Smooth muscle cell (in vitro differentiated cells): Measurements from ENCODE around the gene AUTS2. TPM values are rescaled to one million over a fixed set of nuclear protein-coding genes. Genes with fewer than 3 reads are reported as not detected.

Experiments
- DNase-seq: peaks from one replicate; lab custom pipeline; 2025; ENCODE audit not compliant: unreplicated experiment; lab: John Stamatoyannopoulos, UW
- H2AFZ ChIP-seq: fragments of 200-600 bp; sonication (generic); 2 replicates; pipeline ENCODE4 v1.6.0; 2016; ENCODE audit warnings: antibody characterized with exemption, low read depth, mild to moderate bottlenecking
- H3F3A ChIP-seq: fragments of 200-600 bp; sonication (generic); 2 replicates; pipeline ENCODE4 v1.6.0; 2017; ENCODE audit warnings: antibody characterized with exemption, low read depth
- H3K27ac ChIP-seq: fragments of 200-600 bp; sonication (generic); 2 replicates; pipeline ENCODE4 v1.5.1; 2016; ENCODE audit warnings: low read depth, mild to moderate bottlenecking
- H3K27me3 ChIP-seq: fragments of 200-600 bp; sonication (generic); 2 replicates; pipeline ENCODE4 v1.6.1; 2016; ENCODE audit warnings: low read depth, mild to moderate bottlenecking
- H3K36me3 ChIP-seq: fragments of 200-600 bp; sonication (generic); 2 replicates; pipeline ENCODE4 v1.5.1; 2016; ENCODE audit warnings: low read depth
- H3K4me1 ChIP-seq: fragments of 200-600 bp; sonication (generic); 2 replicates; pipeline ENCODE4 v1.5.1; 2016; ENCODE audit warnings: low read depth
- H3K4me2 ChIP-seq: fragments of 200-600 bp; sonication (generic); 2 replicates; pipeline ENCODE4 v1.6.0; 2016; ENCODE audit warnings: mild to moderate bottlenecking
- H3K4me3 ChIP-seq: fragments of 200-600 bp; sonication (generic); 2 replicates; pipeline ENCODE4 v1.5.1; 2016; ENCODE audit warnings: mild to moderate bottlenecking
- H3K79me2 ChIP-seq: fragments of 200-600 bp; sonication (generic); 2 replicates; pipeline ENCODE4 v1.6.0; 2016; ENCODE audit warnings: low read depth, mild to moderate bottlenecking
- H3K9ac ChIP-seq: fragments of 200-600 bp; sonication (generic); 2 replicates; pipeline ENCODE4 v1.6.0; 2016; ENCODE audit warnings: low read depth
- H3K9me3 ChIP-seq: fragments of 200-600 bp; sonication (generic); replicated peaks from 2 replicates; pipeline ENCODE4 v1.5.1; 2016; ENCODE audit warnings: low read depth
- H4K20me1 ChIP-seq: fragments of 200-600 bp; sonication (generic); 2 replicates; pipeline ENCODE4 v1.6.0; 2016; ENCODE audit warnings: low read depth
- WGBS: methylation state at CpG from one replicate; pipeline ENCODE4 v1.1.7; 2016; ENCODE audit warnings: low lambda C conversion rate; 5-methylcytosine and 5-hydroxymethylcytosine counted together
- polyA plus RNA-seq: library from polyadenylated mRNA; unstranded; fragments of >200 nt; fragmentation: Nextera tagmentation; extraction: Ambion mirVana; gene quantifications from 2 replicates; pipeline ENCODE4 v1.2.1, GENCODE V29; 2016
- total RNA-seq: library from RNA; depleted of rRNA; stranded (reverse); fragments of >200 nt; gene quantifications from 2 replicates; pipeline ENCODE4 v1.2.3, GENCODE V29; 2014
- TF ChIP-seq, protein P1 (sequence below): fragments of 200-600 bp; sonication (generic); IDR thresholded peaks from 2 replicates; pipeline ENCODE4 v1.5.1; 2017; ENCODE audit warnings: borderline replicate concordance, mild to moderate bottlenecking, antibody characterized with exemption; ENCODE audit not compliant: insufficient read depth, poor library complexity, severe bottlenecking

AUTS2 gene
- total and polyA plus RNA-seq, 2 experiments from 2014 or later, result 6.5 to 8.6 TPM

- TF ChIP-seq, protein P1, sequence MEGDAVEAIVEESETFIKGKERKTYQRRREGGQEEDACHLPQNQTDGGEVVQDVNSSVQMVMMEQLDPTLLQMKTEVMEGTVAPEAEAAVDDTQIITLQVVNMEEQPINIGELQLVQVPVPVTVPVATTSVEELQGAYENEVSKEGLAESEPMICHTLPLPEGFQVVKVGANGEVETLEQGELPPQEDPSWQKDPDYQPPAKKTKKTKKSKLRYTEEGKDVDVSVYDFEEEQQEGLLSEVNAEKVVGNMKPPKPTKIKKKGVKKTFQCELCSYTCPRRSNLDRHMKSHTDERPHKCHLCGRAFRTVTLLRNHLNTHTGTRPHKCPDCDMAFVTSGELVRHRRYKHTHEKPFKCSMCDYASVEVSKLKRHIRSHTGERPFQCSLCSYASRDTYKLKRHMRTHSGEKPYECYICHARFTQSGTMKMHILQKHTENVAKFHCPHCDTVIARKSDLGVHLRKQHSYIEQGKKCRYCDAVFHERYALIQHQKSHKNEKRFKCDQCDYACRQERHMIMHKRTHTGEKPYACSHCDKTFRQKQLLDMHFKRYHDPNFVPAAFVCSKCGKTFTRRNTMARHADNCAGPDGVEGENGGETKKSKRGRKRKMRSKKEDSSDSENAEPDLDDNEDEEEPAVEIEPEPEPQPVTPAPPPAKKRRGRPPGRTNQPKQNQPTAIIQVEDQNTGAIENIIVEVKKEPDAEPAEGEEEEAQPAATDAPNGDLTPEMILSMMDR, result no peak
- no peaks in the 10 kb centered on the region for H3K27me3 ChIP-seq
- no peaks in the 10 kb centered on the region for H3F3A ChIP-seq
- H3K9me3 ChIP-seq, result no peaks in the 10 kb centered on the region
- no peak overlapping the region for H3K4me3 ChIP-seq
- peaks cover 4% of the 10 kb centered on the region for H4K20me1 ChIP-seq
- no peak overlapping the region for H3K9ac ChIP-seq
- no peak overlapping the region for H3K4me2 ChIP-seq
- no peak overlapping the region for H2AFZ ChIP-seq
- 91% methylated on average over 8 of the region's 8 CpGs for WGBS
- no peak for DNase-seq
- H3K27ac ChIP-seq, result no peak overlapping the region
- peaks cover 19% of the 10 kb centered on the region for H3K79me2 ChIP-seq
- no peaks in the 10 kb centered on the region for H3K4me1 ChIP-seq
- no peaks in the 10 kb centered on the region for H3K36me3 ChIP-seq
Measured at GRCh38 chr7:69684369-69685292, 86.4 kb downstream of the AUTS2 start.

DNA sequence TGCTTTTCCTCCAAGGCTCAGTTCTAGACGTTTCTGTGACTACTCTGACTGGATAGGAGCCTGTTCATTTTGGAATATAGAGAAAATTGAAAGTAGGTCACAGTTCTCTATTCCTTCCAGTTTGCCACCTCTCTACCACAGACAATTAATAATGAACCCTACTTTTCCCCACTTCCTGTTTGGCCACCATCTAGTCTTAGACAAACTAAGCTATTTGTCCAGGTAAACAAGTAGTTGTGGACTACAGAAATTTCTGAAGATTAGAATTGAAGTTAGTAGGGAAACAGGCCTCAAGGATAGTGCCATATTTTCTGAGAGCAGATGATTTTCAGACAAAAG lies 87.0 kb downstream of the AUTS2 start:
- Histone ChIP-seq H3K79me2 (peaks cover 12% of the 10 kb centered on the region), H3K4me1 (no peaks in the 10 kb centered on the region), H3K36me3 (no peaks in the 10 kb centered on the region), H3K9me3 (no peaks in the 10 kb centered on the region), H3K27ac (no peak overlapping the region), H4K20me1 (peaks cover 4% of the 10 kb centered on the region), H2AFZ (no peak overlapping the region), H3F3A (no peaks in the 10 kb centered on the region), H3K4me3 (no peak overlapping the region), H3K27me3 (no peaks in the 10 kb centered on the region), H3K4me2 (no peak overlapping the region), H3K9ac (no peak overlapping the region)
- no peak for DNase-seq
- 50% methylated on average over 1 of the region's 1 CpG for WGBS
- TF ChIP-seq, protein P1, result no peak

DNA sequence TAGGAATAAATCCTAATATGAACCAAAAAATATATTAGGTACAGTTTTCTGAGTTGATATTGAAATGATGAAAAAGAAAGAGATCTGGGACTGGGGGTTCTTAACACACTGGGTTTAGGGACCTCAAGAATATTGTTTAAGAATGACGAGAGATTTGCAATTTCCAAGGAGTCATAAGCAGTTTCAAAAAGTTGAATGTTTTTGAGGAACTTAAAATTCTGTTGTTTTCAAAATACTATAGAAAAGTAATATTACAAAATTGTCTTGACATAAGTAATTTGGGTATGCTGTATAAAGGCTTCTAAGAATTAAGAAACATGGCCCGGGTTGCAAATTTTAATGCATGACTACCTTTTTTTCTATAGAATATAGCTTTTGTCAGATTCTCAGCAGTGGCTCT lies 88.1 kb downstream of the AUTS2 start:
- no peak overlapping the region for H2AFZ ChIP-seq

More for the DNA sequence above, 88.1 kb downstream of the AUTS2 start:
- H3K27me3 ChIP-seq, result no peaks in the 10 kb centered on the region
- H4K20me1 ChIP-seq, result peaks cover 4% of the 10 kb centered on the region
- H3K27ac ChIP-seq, result no peak overlapping the region
- DNase-seq, result no peak
- H3K79me2 ChIP-seq, result peaks cover 12% of the 10 kb centered on the region
- H3F3A ChIP-seq, result no peaks in the 10 kb centered on the region
- H3K36me3 ChIP-seq, result no peaks in the 10 kb centered on the region
- no peak overlapping the region for H3K4me3 ChIP-seq
- H3K4me1 ChIP-seq, result no peaks in the 10 kb centered on the region
- WGBS, result 90% methylated on average over 2 of the region's 2 CpGs
- no peak overlapping the region for H3K4me2 ChIP-seq
- no peak overlapping the region for H3K9ac ChIP-seq
- no peaks in the 10 kb centered on the region for H3K9me3 ChIP-seq
- TF ChIP-seq, protein P1, result no peak
